Fibroblast of villous mesenchyme (primary cell): ENCODE data around the gene SMYD3. TPM values are rescaled to one million over a fixed set of nuclear protein-coding genes. Genes with fewer than 3 reads are reported as not detected.
A peak's percentile ranks its signal among the peaks of the same experiment; 100 is the strongest.

Experiments
- DNase-seq: peaks from one replicate; pipeline ENCODE4 v3.0.0-alpha.2; 2010; ENCODE audit warnings: low read depth
- H3K4me3 ChIP-seq: 2 replicates; pipeline ENCODE4 v1.5.1; 2011; ENCODE audit warnings: low read depth, mild to moderate bottlenecking, low read length
- total RNA-seq: library from RNA; depleted of rRNA; stranded (reverse); fragments of >200 nt; gene quantifications from 2 replicates; pipeline ENCODE4 v1.2.3, GENCODE V29; 2012
- TF ChIP-seq, protein P1 (sequence below): IDR thresholded peaks from 2 replicates; pipeline ENCODE4 v1.5.1; 2012; ENCODE audit warnings: low read depth, mild to moderate bottlenecking, low read length; ENCODE audit not compliant: insufficient read depth

SMYD3 gene
- total RNA-seq, 1 donor, result 35.4 TPM

DNA sequence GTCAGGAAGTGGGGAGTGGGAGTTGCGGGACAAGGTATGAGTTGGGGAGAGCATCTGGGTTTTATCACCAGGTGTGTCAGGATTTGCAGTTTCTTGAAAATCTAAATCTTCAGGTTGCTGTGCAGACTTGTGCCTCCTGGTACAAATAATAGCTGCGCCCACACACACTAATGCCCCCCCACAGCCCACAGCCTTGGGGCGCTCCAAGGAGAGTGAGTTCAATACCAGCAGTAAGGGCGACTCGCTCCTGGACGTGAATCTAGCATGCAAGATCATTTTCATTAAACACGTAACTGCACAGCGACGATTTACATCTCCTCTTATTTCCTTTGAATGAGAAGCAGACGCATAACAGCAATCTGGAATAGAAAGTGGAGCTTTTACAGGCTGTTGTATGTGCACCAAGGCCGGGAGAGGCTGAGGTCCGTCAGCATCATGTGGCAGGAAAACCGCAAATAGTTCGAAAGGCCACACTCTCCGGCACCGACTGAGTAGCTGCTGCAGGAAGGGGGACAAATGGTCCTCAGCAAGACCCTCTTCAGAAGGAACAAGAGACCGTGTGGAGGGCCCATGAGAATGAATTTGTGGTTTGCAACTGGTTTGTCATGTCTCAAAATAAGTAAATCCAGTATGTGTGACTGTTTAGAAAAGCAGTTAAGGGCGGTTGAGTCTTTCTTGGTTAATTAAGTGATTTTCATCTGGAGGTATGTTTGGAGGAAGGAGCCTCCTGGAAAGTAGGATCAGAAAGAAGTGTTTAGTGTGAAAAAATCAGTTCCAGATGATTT lies 439.5 kb downstream of the SMYD3 start:
- DNase-seq, result peak; percentile 67
- H3K4me3 ChIP-seq, result peak overlapping the region; percentile 10
- TF ChIP-seq, protein P1, sequence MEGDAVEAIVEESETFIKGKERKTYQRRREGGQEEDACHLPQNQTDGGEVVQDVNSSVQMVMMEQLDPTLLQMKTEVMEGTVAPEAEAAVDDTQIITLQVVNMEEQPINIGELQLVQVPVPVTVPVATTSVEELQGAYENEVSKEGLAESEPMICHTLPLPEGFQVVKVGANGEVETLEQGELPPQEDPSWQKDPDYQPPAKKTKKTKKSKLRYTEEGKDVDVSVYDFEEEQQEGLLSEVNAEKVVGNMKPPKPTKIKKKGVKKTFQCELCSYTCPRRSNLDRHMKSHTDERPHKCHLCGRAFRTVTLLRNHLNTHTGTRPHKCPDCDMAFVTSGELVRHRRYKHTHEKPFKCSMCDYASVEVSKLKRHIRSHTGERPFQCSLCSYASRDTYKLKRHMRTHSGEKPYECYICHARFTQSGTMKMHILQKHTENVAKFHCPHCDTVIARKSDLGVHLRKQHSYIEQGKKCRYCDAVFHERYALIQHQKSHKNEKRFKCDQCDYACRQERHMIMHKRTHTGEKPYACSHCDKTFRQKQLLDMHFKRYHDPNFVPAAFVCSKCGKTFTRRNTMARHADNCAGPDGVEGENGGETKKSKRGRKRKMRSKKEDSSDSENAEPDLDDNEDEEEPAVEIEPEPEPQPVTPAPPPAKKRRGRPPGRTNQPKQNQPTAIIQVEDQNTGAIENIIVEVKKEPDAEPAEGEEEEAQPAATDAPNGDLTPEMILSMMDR, result no peak

DNA sequence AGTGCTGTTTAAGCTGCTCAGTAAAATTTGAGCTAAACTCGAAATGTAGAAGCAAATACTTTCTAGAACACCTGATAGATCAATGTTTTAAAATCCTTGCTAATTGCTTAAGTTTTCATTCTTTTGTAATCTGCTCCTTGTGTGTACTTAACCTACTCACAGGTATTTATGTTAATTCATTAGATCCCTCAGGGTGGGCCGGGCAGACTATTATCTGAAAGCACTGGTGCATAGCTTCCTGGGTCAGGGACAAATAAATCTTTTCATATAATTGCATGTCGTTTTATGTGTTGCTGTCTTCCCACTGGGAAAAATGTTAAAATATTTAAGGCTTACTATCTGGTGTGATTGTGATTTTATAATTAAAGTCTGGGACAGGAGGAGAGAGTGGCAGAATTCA lies 440.5 kb downstream of the SMYD3 start:
- no peak overlapping the region for H3K4me3 ChIP-seq
- DNase-seq, result no peak
- TF ChIP-seq, protein P1, result no peak

DNA sequence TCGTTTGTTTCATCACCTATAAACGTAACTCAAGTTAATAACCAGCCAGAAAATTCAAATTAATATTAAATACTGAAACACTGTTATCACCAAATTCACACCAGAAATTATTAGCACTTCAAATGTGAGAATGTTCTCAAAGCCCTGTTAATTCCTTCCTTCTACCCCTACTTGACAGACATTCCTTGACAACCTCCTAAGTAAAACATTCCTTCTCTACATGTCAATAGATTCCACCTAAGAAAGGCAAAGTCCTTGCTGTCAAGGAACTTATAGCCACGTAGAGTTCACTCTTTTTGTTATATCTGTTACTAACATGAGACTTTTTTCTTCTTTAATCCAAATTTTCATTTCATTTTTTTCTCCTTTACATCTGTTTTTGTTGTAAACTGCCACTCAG lies 441.5 kb downstream of the SMYD3 start:
- TF ChIP-seq, protein P1, result no peak
- no peak for DNase-seq
- H3K4me3 ChIP-seq, result no peak overlapping the region

DNA sequence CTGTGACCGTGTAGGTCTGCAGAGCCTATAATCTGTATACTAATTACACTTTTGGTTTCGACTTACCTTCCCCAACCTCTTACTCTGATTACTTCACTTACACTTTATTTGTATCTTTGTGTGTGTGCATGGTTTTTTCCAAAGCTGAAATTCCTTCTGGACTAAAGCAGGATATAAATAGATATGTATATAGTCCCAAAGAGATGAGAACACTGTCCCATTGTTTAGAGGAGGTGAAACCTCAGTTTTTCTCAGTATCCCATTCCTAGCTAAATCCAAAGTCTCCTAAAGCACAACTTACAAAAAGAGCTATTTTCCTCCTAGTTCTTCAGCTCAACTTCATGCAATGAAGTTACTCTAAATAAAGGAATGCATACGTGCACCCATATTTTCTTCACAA lies 442.2 kb downstream of the SMYD3 start:
- H3K4me3 ChIP-seq, result no peak overlapping the region
- TF ChIP-seq, protein P1, result no peak
- DNase-seq, result no peak

DNA sequence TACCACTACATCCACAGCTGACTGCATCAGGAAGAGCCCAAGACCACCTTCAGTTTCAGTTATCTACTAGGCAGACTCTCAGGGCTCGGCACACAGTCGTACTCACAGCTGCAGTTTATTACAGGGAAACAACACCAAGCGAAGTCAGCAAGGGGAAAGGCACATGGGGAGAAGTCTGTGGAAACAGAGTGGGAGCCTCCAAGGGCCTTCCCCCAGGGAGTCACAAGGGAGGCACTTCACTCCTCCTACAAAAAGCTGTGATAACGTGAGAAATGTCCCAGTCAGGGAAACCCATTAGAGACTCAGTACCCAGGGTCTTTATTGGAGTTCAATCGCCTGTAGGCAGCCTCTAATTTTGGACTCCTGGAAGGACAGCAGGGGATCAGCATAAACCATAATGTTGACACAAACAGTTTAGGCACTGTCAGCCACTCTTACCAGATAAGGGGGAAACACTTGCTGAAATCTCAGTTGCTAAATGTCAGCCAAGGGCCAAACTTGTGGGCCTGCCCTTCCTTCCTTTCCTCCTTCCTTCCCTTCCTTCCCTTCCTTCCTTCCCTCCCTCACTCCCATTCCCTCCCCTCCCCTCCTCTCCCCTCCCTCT lies 444.0 kb downstream of the SMYD3 start:
- TF ChIP-seq, protein P1, result no peak
- H3K4me3 ChIP-seq, result no peak overlapping the region
- DNase-seq, result no peak

DNA sequence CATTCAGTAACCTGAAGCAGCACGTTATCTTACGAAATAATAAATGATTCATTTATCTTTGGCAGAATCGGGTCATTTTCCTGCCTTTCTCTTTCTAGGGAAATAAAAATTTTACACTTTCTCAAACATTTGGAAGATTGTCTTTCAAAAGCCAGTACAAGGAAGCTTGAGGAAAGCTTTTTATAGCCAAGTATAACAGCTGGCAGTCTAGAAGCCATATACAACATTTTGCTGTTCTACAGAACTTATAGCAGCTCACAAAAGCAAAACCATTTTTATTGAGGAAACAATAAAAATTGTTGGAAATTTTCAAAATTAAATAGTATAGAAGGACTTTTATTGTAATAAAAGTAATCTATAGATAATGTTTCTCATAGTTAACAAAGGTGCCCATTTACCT lies 448.6 kb downstream of the SMYD3 start:
- DNase-seq, result no peak
- H3K4me3 ChIP-seq, result no peak overlapping the region
- TF ChIP-seq, protein P1, result no peak
